ENCODE data around the gene MRPS2. TPM values are rescaled to one million over a fixed set of nuclear protein-coding genes. Genes with fewer than 3 reads are reported as not detected.

Gene MRPS2
- total RNA-seq, 4 donors from 2014 or later: 26.5 to 47.5 (median 33.1) TPM

DNA sequence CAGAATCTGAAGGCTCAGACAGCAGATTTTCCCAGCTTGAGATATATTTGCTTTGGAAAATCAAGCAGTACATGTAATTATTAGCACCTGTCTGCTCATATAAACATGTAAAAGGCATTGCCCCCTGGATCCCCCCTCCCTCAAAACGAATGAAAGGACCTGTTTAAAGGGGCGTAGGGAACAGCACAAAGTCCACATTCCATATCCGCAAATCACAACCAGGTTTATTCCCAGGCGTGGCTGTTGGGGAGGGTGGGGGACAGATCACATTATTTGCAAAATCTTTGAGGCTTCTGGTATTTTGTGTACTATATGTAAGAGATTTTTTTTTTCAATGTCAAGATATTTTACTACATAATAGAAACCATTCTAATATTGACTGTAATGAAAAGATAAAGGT lies 8.7 kb upstream of the MRPS2 start:
- Histone ChIP-seq H3K27ac (no peak overlapping the region), H3K36me3 (peaks cover 9 to 15% of the 10 kb centered on the region in 2 donors), H3K9me3 (no peaks in the 10 kb centered on the region), H3K4me1 (no peaks in the 10 kb centered on the region), H3K4me3 (replicated peaks in 1 of 3) (no peak overlapping the region), H3K27me3 (no peaks in the 10 kb centered on the region)
- 86% methylated on average over 4 of the region's 4 CpGs for WGBS, 2 donors
- TF ChIP-seq POLR2A (IDR thresholded peaks at IDR 0.05) (no peak), CTCF (IDR thresholded peaks at IDR 0.05) (no peak)
- DNase-seq: no peak
- intact Hi-C loops (cut with DNase I): no loop called here

DNA sequence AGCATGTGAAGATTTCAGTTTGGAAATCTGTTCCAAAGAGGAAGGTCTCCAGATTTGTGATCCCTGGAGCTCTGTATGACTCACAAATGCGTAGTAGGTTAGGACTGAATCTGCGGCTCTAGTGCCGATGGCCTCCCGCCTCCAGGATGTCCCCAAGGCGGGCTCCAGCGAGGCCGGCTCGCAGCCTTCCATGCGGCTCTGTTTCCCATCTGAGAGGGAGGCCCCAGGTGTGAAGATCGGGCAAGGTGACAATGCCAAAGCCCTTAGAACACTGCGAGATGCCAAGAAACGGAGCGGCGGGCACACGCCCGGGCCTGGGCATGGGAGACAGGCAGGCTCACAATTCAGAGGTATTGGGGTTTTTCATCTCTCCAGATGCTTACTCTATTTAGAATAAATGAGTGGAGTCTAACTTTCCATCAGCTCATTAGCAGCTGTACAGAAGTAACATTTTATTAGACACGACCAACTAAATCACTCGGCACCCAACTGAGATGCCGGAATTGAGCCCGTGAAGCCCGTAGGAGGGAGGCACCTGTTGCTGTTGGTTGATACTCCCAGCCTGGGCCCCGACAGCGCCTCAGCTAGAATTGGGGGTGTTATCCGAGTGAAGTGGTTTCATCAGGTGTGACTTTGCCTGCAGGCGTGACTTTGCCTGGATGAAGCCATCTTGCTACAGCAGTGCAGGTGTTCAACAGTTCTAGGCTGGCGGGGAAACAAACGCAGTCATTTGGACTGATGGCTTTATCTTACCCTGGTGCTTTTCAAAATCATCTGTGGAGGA lies 7.4 kb upstream of the MRPS2 start:
- no peaks in the 10 kb centered on the region for H3K27me3 ChIP-seq
- intact Hi-C loops (cut with DNase I): no loop called here
- H3K4me1 ChIP-seq: no peaks in the 10 kb centered on the region
- H3K27ac ChIP-seq: no peak overlapping the region
- no peak for DNase-seq
- H3K36me3 ChIP-seq: peaks cover 4 to 6% of the 10 kb centered on the region in 2 donors
- H3K4me3 ChIP-seq (replicated peaks in 1 of 3): no peak overlapping the region
- TF ChIP-seq CTCF (IDR thresholded peaks at IDR 0.05) (no peak), POLR2A (IDR thresholded peaks at IDR 0.05) (no peak)
- WGBS, 2 donors: 92 to 94% methylated on average over 27 of the region's 27 CpGs
- no peaks in the 10 kb centered on the region for H3K9me3 ChIP-seq

DNA sequence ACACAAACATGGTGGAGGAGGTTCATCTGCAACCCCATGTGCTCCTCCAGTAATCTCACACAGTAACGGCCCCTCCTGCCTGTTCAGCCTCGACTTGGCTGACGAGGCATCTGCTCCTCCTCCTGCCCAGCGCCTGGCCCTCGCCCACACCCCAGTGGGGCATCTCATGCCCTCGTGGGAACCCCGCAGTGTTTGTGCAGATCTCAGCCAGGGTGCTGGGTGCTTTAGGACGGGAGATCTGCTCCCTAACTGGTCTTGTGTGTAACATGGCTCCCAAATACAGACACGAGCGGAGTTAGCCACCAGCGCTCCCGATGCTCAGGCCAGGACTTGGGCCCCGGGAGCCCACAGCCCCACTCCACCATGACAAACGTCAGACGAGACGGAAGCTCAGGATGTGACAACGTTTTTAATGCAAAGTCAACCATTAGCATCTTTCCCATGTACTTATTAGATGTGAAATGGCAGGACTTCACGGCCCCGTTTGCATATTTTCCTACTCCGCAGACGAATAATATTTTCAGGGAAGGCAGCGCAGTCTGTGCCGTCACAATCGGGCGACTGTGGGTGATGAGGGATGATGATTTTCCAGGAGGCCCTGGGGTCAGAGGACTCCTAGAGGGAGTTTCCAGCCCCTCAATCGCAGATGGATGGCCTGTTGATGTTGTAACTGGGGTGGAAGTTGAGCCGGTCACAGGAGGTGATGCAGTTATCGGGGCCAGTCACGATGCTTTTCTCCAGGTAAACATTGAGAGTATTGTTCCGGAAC lies 5.5 kb upstream of the MRPS2 start:
- intact Hi-C loops (cut with DNase I): no loop called here
- Histone ChIP-seq H3K4me1 (peaks cover 5% of the 10 kb centered on the region in 2 donors), H3K27me3 (no peaks in the 10 kb centered on the region), H3K4me3 (replicated peaks in 1 of 3) (no peak overlapping the region), H3K36me3 (no peaks in the 10 kb centered on the region), H3K27ac (no peak overlapping the region), H3K9me3 (no peaks in the 10 kb centered on the region)
- 88 to 92% methylated on average over 25 to 30 of the region's 30 CpGs for WGBS, 2 donors
- no peak for DNase-seq
- TF ChIP-seq POLR2A (IDR thresholded peaks at IDR 0.05): no peak
- TF ChIP-seq CTCF (IDR thresholded peaks at IDR 0.05): no peak

GRCh38 chr9:135498381-135499126 lies 1.9 kb upstream of the MRPS2 start:
- Histone ChIP-seq H3K4me3 (replicated peaks in 1 of 3) (no peak overlapping the region), H3K27me3 (no peaks in the 10 kb centered on the region), H3K36me3 (peaks cover under 1 to 4% of the 10 kb centered on the region in 2 donors), H3K4me1 (peaks cover 18 to 19% of the 10 kb centered on the region in 2 donors), H3K27ac (no peak overlapping the region), H3K9me3 (no peaks in the 10 kb centered on the region)
- 82 to 87% methylated on average over 8 to 13 of the region's 15 CpGs for WGBS, 2 donors
- intact Hi-C loops (cut with DNase I): no loop called here
- DNase-seq: no peak
- TF ChIP-seq POLR2A (IDR thresholded peaks at IDR 0.05) (no peak), CTCF (IDR thresholded peaks at IDR 0.05) (no peak)
